ENCODE results near the gene TNFSF8.

The TNFSF8 gene

GRCh38 chr9:114962809-114963208 is 32.4 kb upstream of the TNFSF8 start:
- in situ Hi-C loops (cut with MboI; ENCODE audit: low sequenced_read_pairs, unreplicated experiment): no loop called here
- DNase-seq (ENCODE audit: low spot score): no peak
- no peak for TF ChIP-seq CTCF (IDR thresholded peaks at IDR 0.05; ENCODE audit: borderline replicate concordance, control extremely low read depth, extremely low read depth, insufficient read depth, missing control alignments)

- DNase-seq (ENCODE audit: low spot score): no peak
- TF ChIP-seq CTCF (IDR thresholded peaks at IDR 0.05; ENCODE audit: borderline replicate concordance, control extremely low read depth, extremely low read depth, insufficient read depth, missing control alignments): no peak
- in situ Hi-C loops (cut with MboI; ENCODE audit: low sequenced_read_pairs, unreplicated experiment): no loop called here
These were observed 29.9 kb upstream of the TNFSF8 start for GRCh38 chr9:114960276-114960675.

- DNase-seq (ENCODE audit: low spot score): no peak
- in situ Hi-C loops (cut with MboI; ENCODE audit: low sequenced_read_pairs, unreplicated experiment): no loop called here
- no peak for TF ChIP-seq CTCF (IDR thresholded peaks at IDR 0.05; ENCODE audit: borderline replicate concordance, control extremely low read depth, extremely low read depth, insufficient read depth, missing control alignments)
These were observed 28.4 kb upstream of the TNFSF8 start for GRCh38 chr9:114958844-114959235.

- no peak for DNase-seq (ENCODE audit: low spot score)
- in situ Hi-C loops (cut with MboI; ENCODE audit: low sequenced_read_pairs, unreplicated experiment): no loop called here
- no peak for TF ChIP-seq CTCF (IDR thresholded peaks at IDR 0.05; ENCODE audit: borderline replicate concordance, control extremely low read depth, extremely low read depth, insufficient read depth, missing control alignments)
These were observed 27.8 kb upstream of the TNFSF8 start for GRCh38 chr9:114958021-114958843.

GRCh38 chr9:114957558-114957957 is 27.2 kb upstream of the TNFSF8 start:
- in situ Hi-C loops (cut with MboI; ENCODE audit: low sequenced_read_pairs, unreplicated experiment): no loop called here
- DNase-seq (ENCODE audit: low spot score): no peak
- no peak for TF ChIP-seq CTCF (IDR thresholded peaks at IDR 0.05; ENCODE audit: borderline replicate concordance, control extremely low read depth, extremely low read depth, insufficient read depth, missing control alignments)

- in situ Hi-C loops (cut with MboI; ENCODE audit: low sequenced_read_pairs, unreplicated experiment): no loop called here
- TF ChIP-seq CTCF (IDR thresholded peaks at IDR 0.05; ENCODE audit: borderline replicate concordance, control extremely low read depth, extremely low read depth, insufficient read depth, missing control alignments): no peak
- DNase-seq (ENCODE audit: low spot score): no peak
These were observed 24.7 kb upstream of the TNFSF8 start for GRCh38 chr9:114954956-114955582.
